CD14-positive monocyte (primary cell): ENCODE results near the gene RXRG. TPM values are rescaled to one million over a fixed set of nuclear protein-coding genes. Genes with fewer than 3 reads are reported as not detected.

Experiments used
- DNase-seq, 3 donors: peaks; one replicate each; pipeline ENCODE4 v3.0.0-alpha.2; 2011 to 2022
- H2AFZ ChIP-seq: 2 replicates; pipeline ENCODE4 v1.6.0; 2012; ENCODE audit warnings: mild to moderate bottlenecking, low read depth, low read length, inconsistent platforms; ENCODE audit not compliant: insufficient read depth, poor library complexity, severe bottlenecking
- H3K27ac ChIP-seq, 2 donors: 1 replicate in 1 of 2; 2 replicates in 1 of 2; pipeline ENCODE4 v1.5.1; 2012 to 2013; ENCODE audit warnings: low read length in 2 of 2, control low read depth in 1 of 2, inconsistent platforms in 1 of 2, low read depth in 1 of 2, mild to moderate bottlenecking in 1 of 2
- H3K27me3 ChIP-seq, 2 donors: one replicate each; pipeline versions ENCODE4 v1.6.0 to v1.6.1; 2011 to 2013; ENCODE audit warnings: low read length in 2 of 2; ENCODE audit not compliant: control insufficient read depth in 2 of 2, insufficient read depth in 2 of 2
- H3K36me3 ChIP-seq, 2 donors: replicated peaks in 1 of 2; 1 replicate in 1 of 2; 2 replicates in 1 of 2; pipeline versions ENCODE4 v1.5.1 to v1.6.1; 2012 to 2013; ENCODE audit warnings: low read length in 2 of 2, control low read depth in 1 of 2, inconsistent platforms in 1 of 2, mild to moderate bottlenecking in 1 of 2; ENCODE audit not compliant: insufficient read depth in 2 of 2, control insufficient read depth in 1 of 2
- H3K4me1 ChIP-seq, 2 donors: 1 replicate in 1 of 2; 2 replicates in 1 of 2; pipeline versions ENCODE4 v1.5.1 to v1.6.1; 2012 to 2013; ENCODE audit warnings: low read length in 2 of 2, control low read depth in 1 of 2, inconsistent platforms in 1 of 2, mild to moderate bottlenecking in 1 of 2, moderate library complexity in 1 of 2; ENCODE audit not compliant: insufficient read depth in 2 of 2, control insufficient read depth in 1 of 2
- H3K4me2 ChIP-seq: replicated peaks from 2 replicates; pipeline ENCODE3; 2012; ENCODE audit warnings: low read length, moderate library complexity, mild to moderate bottlenecking; ENCODE audit not compliant: poor library complexity, severe bottlenecking; ENCODE audit errors: extremely low read depth
- H3K4me3 ChIP-seq, 3 experiments: fragments of 200-600 bp in 1 of 3; sonication (generic) in 1 of 3; replicated peaks in 1 of 3; 1 replicate in 2 of 3; 2 replicates in 1 of 3; pipeline ENCODE4 v1.5.1; 2011 to 2013; ENCODE audit warnings: low read length in 3 of 3, mild to moderate bottlenecking in 3 of 3, control low read depth in 2 of 3, low read depth in 2 of 3, inconsistent platforms in 1 of 3, moderate library complexity in 1 of 3
- H3K79me2 ChIP-seq: 2 replicates; pipeline ENCODE4 v1.6.0; 2012; ENCODE audit warnings: mild to moderate bottlenecking, control low read depth, inconsistent platforms, low read length, moderate library complexity; ENCODE audit not compliant: insufficient read depth
- H3K9ac ChIP-seq: 2 replicates; pipeline ENCODE4 v1.6.0; 2017; ENCODE audit warnings: low read length, mild to moderate bottlenecking; ENCODE audit not compliant: insufficient read depth, poor library complexity, severe bottlenecking
- H3K9me3 ChIP-seq, 2 donors: replicated peaks in 1 of 2; 1 replicate in 1 of 2; 2 replicates in 1 of 2; pipeline versions ENCODE4 v1.5.1 to v1.6.1; 2012 to 2013; ENCODE audit warnings: low read length in 2 of 2, control low read depth in 1 of 2; ENCODE audit not compliant: control insufficient read depth in 1 of 2, insufficient read depth in 1 of 2
- H4K20me1 ChIP-seq: 2 replicates; pipeline ENCODE4 v1.6.0; 2012; ENCODE audit warnings: mild to moderate bottlenecking, low read length, control low read depth, moderate library complexity; ENCODE audit not compliant: insufficient read depth
- H3K27ac Mint-ChIP-seq, 7 donors: one replicate each; pipeline ENCODE4 v1.8.0; 2020; ENCODE audit warnings: mild to moderate bottlenecking in 7 of 7, mixed read lengths in 7 of 7, moderate library complexity in 6 of 7, inconsistent platforms in 2 of 7
- H3K27me3 Mint-ChIP-seq, 3 donors: one replicate each; pipeline ENCODE4 v1.8.0; 2021 to 2022; ENCODE audit warnings: low read depth in 3 of 3, mild to moderate bottlenecking in 3 of 3, mixed read lengths in 3 of 3, moderate library complexity in 3 of 3, inconsistent platforms in 1 of 3
- H3K36me3 Mint-ChIP-seq, 2 donors: one replicate each; pipeline ENCODE4 v1.8.0; 2020; ENCODE audit warnings: mixed read lengths in 2 of 2, inconsistent platforms in 1 of 2, mild to moderate bottlenecking in 1 of 2
- H3K4me1 Mint-ChIP-seq: one replicate; pipeline ENCODE4 v1.8.0; 2020; ENCODE audit warnings: mild to moderate bottlenecking, mixed read lengths
- H3K4me3 Mint-ChIP-seq, 2 donors: one replicate each; pipeline ENCODE4 v1.8.0; 2020; ENCODE audit warnings: mild to moderate bottlenecking in 2 of 2, mixed read lengths in 2 of 2, moderate library complexity in 1 of 2
- H3K9me3 Mint-ChIP-seq, 7 donors: one replicate each; pipeline ENCODE4 v1.8.0; 2020 to 2022; ENCODE audit warnings: mixed read lengths in 7 of 7, mild to moderate bottlenecking in 6 of 7, moderate library complexity in 6 of 7, inconsistent platforms in 2 of 7
- CTCF ChIP-seq: fragments of 200-600 bp; IDR thresholded peaks from one replicate; pipeline ENCODE4 v1.8.0; 2022; ENCODE audit warnings: antibody characterized with exemption, mild to moderate bottlenecking
- WGBS: methylation state at CpG from one replicate; pipeline ENCODE4 v1.1.5; 2013; ENCODE audit warnings: missing lambda C conversion rate; ENCODE audit not compliant: insufficient coverage; 5-methylcytosine and 5-hydroxymethylcytosine counted together
- intact Hi-C, 2 donors: fragments of 100-400 bp; cut with micrococcal nuclease; formaldehyde crosslinking; loops; one replicate each; pipeline versions ENCODE4 v1.15.0 to v1.15.1; 2023
- polyA plus RNA-seq, 3 donors: library from polyadenylated mRNA; depleted of rRNA in 1 of 3; unstranded in 2 of 3; stranded (reverse) in 1 of 3; fragments of 300-500 nt in 2 of 3; fragments of >200 nt in 1 of 3; fragmentation: Illumina TruSeq in 2 of 3; gene quantifications; 1 replicate in 2 of 3; 2 replicates in 1 of 3; pipeline ENCODE4 v1.2.3, GENCODE V29; 2012 to 2021

RXRG gene
- polyA plus RNA-seq, 3 donors = not detected

GRCh38 chr1:165456861-165457260, 11.9 kb upstream of the RXRG start:
- Mint-ChIP-seq H3K4me1 (peaks cover 2% of the 10 kb centered on the region), H3K27me3 (peaks cover 3 to 16% (median 8%) of the 10 kb centered on the region in 3 donors), H3K27ac (no peak overlapping the region), H3K4me3 (no peak overlapping the region), H3K9me3 (peaks cover 0 to 2% (median 0%) of the 10 kb centered on the region in 7 donors), H3K36me3 (no peaks in the 10 kb centered on the region)
- Histone ChIP-seq H4K20me1 (no peaks in the 10 kb centered on the region), H3K36me3 (no peaks in the 10 kb centered on the region), H2AFZ (no peak overlapping the region), H3K79me2 (no peaks in the 10 kb centered on the region), H3K9ac (no peak overlapping the region), H3K4me3 (no peak overlapping the region), H3K27me3 (peaks cover 0 to 2% of the 10 kb centered on the region in 2 donors), H3K4me2 (no peak overlapping the region), H3K4me1 (no peaks in the 10 kb centered on the region), H3K9me3 (no peaks in the 10 kb centered on the region), H3K27ac (no peak overlapping the region)
- 83% methylated on average over 6 of the region's 6 CpGs for WGBS
- no peak for DNase-seq
- intact Hi-C loops = no loop called here
- no peak for TF ChIP-seq CTCF

GRCh38 chr1:165456114-165456513, 11.2 kb upstream of the RXRG start:
- Histone ChIP-seq H3K79me2 (no peaks in the 10 kb centered on the region), H3K4me3 (no peak overlapping the region), H3K9me3 (no peaks in the 10 kb centered on the region), H3K4me2 (no peak overlapping the region), H3K27ac (no peak overlapping the region), H2AFZ (no peak overlapping the region), H3K4me1 (no peaks in the 10 kb centered on the region), H3K9ac (no peak overlapping the region), H3K27me3 (peaks cover 0 to 2% of the 10 kb centered on the region in 2 donors), H4K20me1 (no peaks in the 10 kb centered on the region), H3K36me3 (no peaks in the 10 kb centered on the region)
- peaks cover 3 to 16% (median 8%) of the 10 kb centered on the region in 3 donors for H3K27me3 Mint-ChIP-seq
- H3K4me3 Mint-ChIP-seq = no peak overlapping the region
- intact Hi-C loops = no loop called here
- no CpG with 5 or more reads among the region's 1 CpG for WGBS
- no peak for TF ChIP-seq CTCF
- no peak overlapping the region for H3K27ac Mint-ChIP-seq
- no peaks in the 10 kb centered on the region for H3K36me3 Mint-ChIP-seq
- peaks cover 0 to 2% (median 0%) of the 10 kb centered on the region in 7 donors for H3K9me3 Mint-ChIP-seq
- no peak for DNase-seq
- peaks cover 2% of the 10 kb centered on the region for H3K4me1 Mint-ChIP-seq
